Measurements from ENCODE around the gene RNF31.

DNA sequence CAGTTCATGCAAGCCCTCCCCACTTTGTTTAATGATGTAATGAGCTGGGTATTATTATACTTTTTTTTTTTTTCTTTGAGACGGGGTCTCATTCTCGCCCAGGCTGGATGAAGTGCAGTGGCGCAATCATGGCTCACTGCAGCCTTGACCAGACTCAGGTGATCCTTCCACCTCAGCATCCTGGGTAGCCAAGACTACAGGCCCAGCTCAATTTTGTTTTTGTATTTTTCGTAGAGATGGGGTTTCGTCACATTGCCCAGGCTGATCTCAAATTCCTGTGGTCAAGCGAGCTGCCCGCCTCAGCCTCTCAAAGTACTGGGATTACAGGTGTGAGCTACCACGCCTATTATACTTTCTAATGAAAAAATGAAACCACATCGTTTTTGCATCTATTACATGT lies 37.2 kb upstream of the RNF31 start:
- TF ChIP-seq CTCF (IDR thresholded peaks at IDR 0.05; ENCODE audit: low read length) (no peak), EZH2 (IDR thresholded peaks at IDR 0.05; ENCODE audit: borderline replicate concordance, low read length) (no peak)
